Hepatic stellate cell (primary cell): Measurements from ENCODE around the gene FSCN2.
A peak's percentile ranks its signal among the peaks of the same experiment; 100 is the strongest.

Source experiments
- DNase-seq: peaks from one replicate; pipeline ENCODE4 v3.0.0; 2011; ENCODE audit warnings: low spot score

The FSCN2 gene

GRCh38 chr17:81512562-81513371 is 15.4 kb upstream of the FSCN2 start, which contains the start of gene ACTG1:
ACTG1 (minus strand) TSS chr17:81512799; CDS start chr17:81512354, 445 bp downstream.
- peak; percentile 95 for DNase-seq

GRCh38 chr17:81513372-81513752 is 14.8 kb upstream of the FSCN2 start:
- no peak for DNase-seq

- peak; percentile 73 for DNase-seq
Observed at GRCh38 chr17:81513753-81514488, 14.3 kb upstream of the FSCN2 start.

- no peak for DNase-seq
Observed at GRCh38 chr17:81514489-81514738, 13.8 kb upstream of the FSCN2 start.

GRCh38 chr17:81514739-81515529 is 13.2 kb upstream of the FSCN2 start:
- DNase-seq, result peak; percentile 85

- no peak for DNase-seq
Observed at GRCh38 chr17:81515530-81516041, 12.6 kb upstream of the FSCN2 start.

- no peak for DNase-seq
Observed at GRCh38 chr17:81516439-81516838, 11.7 kb upstream of the FSCN2 start.

GRCh38 chr17:81517009-81517338 is 11.2 kb upstream of the FSCN2 start:
- DNase-seq, result no peak

- DNase-seq, result peak; percentile 74
Observed at GRCh38 chr17:81517339-81518112, 10.7 kb upstream of the FSCN2 start.

- DNase-seq, result no peak
Observed at GRCh38 chr17:81518113-81518784, 9.9 kb upstream of the FSCN2 start.

- no peak for DNase-seq
Observed at GRCh38 chr17:81518785-81519283, 9.3 kb upstream of the FSCN2 start.

- DNase-seq, result no peak
Observed at GRCh38 chr17:81519284-81520020, 8.7 kb upstream of the FSCN2 start.

- DNase-seq, result no peak
Observed at GRCh38 chr17:81520021-81520901, 7.9 kb upstream of the FSCN2 start.

- DNase-seq, result no peak
Observed at GRCh38 chr17:81522491-81523401, 5.4 kb upstream of the FSCN2 start.

- no peak for DNase-seq
Observed at GRCh38 chr17:81523402-81524038, 4.7 kb upstream of the FSCN2 start.

GRCh38 chr17:81524039-81524864 is 3.9 kb upstream of the FSCN2 start:
- DNase-seq, result no peak

GRCh38 chr17:81524865-81525159 is 3.4 kb upstream of the FSCN2 start:
- DNase-seq, result no peak
